ENCODE measurements around the gene TSPAN16. TPM values are rescaled to one million over a fixed set of nuclear protein-coding genes. Genes with fewer than 3 reads are reported as not detected.

Gene TSPAN16
- total and polyA plus RNA-seq, 2 donors (not counting 3 experiments of a cell fraction or from before 2014, with no cell fraction given) = not detected

GRCh38 chr19:11261431-11261970, 34.5 kb upstream of the TSPAN16 start:
- DNase-seq (ENCODE audit: low read depth, low spot score) = no peak
- Histone ChIP-seq H3K9me3 (replicated peaks; ENCODE audit: control insufficient read depth, insufficient read depth, low read length) (no peaks in the 10 kb centered on the region), H3K9ac (replicated peaks; ENCODE audit: extremely low read depth, insufficient read depth, low read length) (peak overlapping the region; percentile 78), H3K4me1 (ENCODE audit: control insufficient read depth, extremely low read depth, insufficient read depth, low read length) (peaks cover 27% of the 10 kb centered on the region), H3K79me2 (ENCODE audit: control insufficient read depth, insufficient read depth, low read length) (peaks cover 39% of the 10 kb centered on the region), H2AFZ (ENCODE audit: low read depth, low read length) (no peak overlapping the region), H4K20me1 (replicated peaks; ENCODE audit: control insufficient read depth, extremely low read depth, insufficient read depth, low read length) (no peaks in the 10 kb centered on the region), H3K9me1 (replicated peaks; ENCODE audit: control insufficient read depth, extremely low read depth, insufficient read depth, low read length) (no peaks in the 10 kb centered on the region), H3K4me2 (ENCODE audit: insufficient read depth, low read length) (peak overlapping the region; percentile 64), H3K36me3 (ENCODE audit: control insufficient read depth in 2 of 2, extremely low read depth in 1 of 2, insufficient read depth in 2 of 2, low read length in 2 of 2) (no peaks in the 10 kb centered on the region), H3K27ac (ENCODE audit: insufficient read depth, low read depth, low read length) (peak overlapping the region; percentile 70), H3K27me3 (ENCODE audit: control insufficient read depth in 2 of 2, insufficient read depth in 2 of 2, low read length in 2 of 2) (no peaks in the 10 kb centered on the region), H3K4me3 (replicated peaks in 1 of 3; ENCODE audit: insufficient read depth in 1 of 3, low read depth in 1 of 3, low read length in 3 of 3) (peak overlapping the region; percentile 56 to 79 (median 57))
- dilution Hi-C loops (cut with MboI; ENCODE audit: extremely low pct_ligation_motif_present, low sequenced_read_pairs) (no loop called here), intact Hi-C loops (cut with micrococcal nuclease) (no loop called here)
- CTCF ChIA-PET = interaction anchor here (1.0 to 1.6 kb wide), 4 partner anchors 18 to 32 kb away, joined by 3 to 6 read pairs (median 4); no protein-coding TSS in a partner anchor
- FAIRE-seq = no peak
- POLR2A ChIA-PET = no interaction called here
- TF ChIP-seq POLR2A (IDR thresholded peaks at IDR 0.05; ENCODE audit: low read depth, low read length) (no peak), FOS (IDR thresholded peaks at IDR 0.05; ENCODE audit: borderline replicate concordance, insufficient read depth, low read length) (no peak), GATA2 (IDR thresholded peaks at IDR 0.05; ENCODE audit: insufficient read depth, insufficient read length, low read depth, low read length) (no peak), CTCF (IDR thresholded peaks at IDR 0.05; ENCODE audit: extremely low read depth in 1 of 2, insufficient read depth in 1 of 2, low read depth in 1 of 2, low read length in 2 of 2) (no peak), POLR2AphosphoS5 (IDR thresholded peaks at IDR 0.05; ENCODE audit: insufficient read depth, low read depth, low read length) (no peak), JUN (IDR thresholded peaks at IDR 0.05; ENCODE audit: borderline replicate concordance, insufficient read depth, insufficient read length, low read depth) (no peak), EZH2 (IDR thresholded peaks at IDR 0.05; ENCODE audit: borderline replicate concordance, low read depth, low read length, severe bottlenecking) (no peak), MAX (IDR thresholded peaks at IDR 0.05; ENCODE audit: insufficient read depth, insufficient read length) (no peak), MYC (IDR thresholded peaks at IDR 0.05; ENCODE audit: low read depth, low read length) (no peak)
- no TSS peak for BruUV-seq (replicated peaks)
